ENCODE data around the gene ITPKC.

DNA sequence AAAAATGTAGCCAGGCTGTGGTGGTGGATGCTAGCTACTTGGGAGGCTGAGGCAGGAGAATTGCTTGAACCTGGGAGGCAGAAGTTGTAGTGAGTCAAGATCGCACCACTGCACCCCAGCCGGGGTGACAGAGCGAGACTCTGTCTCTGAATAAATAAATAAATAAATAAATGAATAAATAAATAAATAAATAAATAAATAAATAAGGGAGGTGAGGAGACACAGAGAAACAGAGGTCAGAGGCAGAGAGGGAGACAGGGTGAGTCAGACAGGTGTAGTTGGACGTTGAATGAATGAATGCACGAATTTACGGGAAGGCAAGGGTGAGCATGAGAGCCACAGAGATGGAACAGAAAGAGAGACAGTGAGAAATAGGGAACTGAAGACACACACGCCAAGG is 64.2 kb downstream of the ITPKC start:
- TF ChIP-seq RAD21 (IDR thresholded peaks at IDR 0.05; ENCODE audit: low read depth), result no peak
- TF ChIP-seq, protein P1, sequence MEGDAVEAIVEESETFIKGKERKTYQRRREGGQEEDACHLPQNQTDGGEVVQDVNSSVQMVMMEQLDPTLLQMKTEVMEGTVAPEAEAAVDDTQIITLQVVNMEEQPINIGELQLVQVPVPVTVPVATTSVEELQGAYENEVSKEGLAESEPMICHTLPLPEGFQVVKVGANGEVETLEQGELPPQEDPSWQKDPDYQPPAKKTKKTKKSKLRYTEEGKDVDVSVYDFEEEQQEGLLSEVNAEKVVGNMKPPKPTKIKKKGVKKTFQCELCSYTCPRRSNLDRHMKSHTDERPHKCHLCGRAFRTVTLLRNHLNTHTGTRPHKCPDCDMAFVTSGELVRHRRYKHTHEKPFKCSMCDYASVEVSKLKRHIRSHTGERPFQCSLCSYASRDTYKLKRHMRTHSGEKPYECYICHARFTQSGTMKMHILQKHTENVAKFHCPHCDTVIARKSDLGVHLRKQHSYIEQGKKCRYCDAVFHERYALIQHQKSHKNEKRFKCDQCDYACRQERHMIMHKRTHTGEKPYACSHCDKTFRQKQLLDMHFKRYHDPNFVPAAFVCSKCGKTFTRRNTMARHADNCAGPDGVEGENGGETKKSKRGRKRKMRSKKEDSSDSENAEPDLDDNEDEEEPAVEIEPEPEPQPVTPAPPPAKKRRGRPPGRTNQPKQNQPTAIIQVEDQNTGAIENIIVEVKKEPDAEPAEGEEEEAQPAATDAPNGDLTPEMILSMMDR (IDR thresholded peaks at IDR 0.05 in 2 of 3, conservative IDR thresholded peaks at IDR 0.05 in 1 of 3; ENCODE audit: borderline replicate concordance in 1 of 3, insufficient read depth in 1 of 3, low read depth in 2 of 3, low read length in 2 of 3), result no peak
- TF ChIP-seq EZH2phosphoT487 (IDR thresholded peaks at IDR 0.05; ENCODE audit: borderline replicate concordance), result no peak
- TF ChIP-seq CEBPB (IDR thresholded peaks at IDR 0.05; ENCODE audit: low read depth), result no peak
- TF ChIP-seq EZH2 (IDR thresholded peaks at IDR 0.05), result no peak
